ENCODE measurements around the gene FOXR1.

FOXR1 gene

DNA sequence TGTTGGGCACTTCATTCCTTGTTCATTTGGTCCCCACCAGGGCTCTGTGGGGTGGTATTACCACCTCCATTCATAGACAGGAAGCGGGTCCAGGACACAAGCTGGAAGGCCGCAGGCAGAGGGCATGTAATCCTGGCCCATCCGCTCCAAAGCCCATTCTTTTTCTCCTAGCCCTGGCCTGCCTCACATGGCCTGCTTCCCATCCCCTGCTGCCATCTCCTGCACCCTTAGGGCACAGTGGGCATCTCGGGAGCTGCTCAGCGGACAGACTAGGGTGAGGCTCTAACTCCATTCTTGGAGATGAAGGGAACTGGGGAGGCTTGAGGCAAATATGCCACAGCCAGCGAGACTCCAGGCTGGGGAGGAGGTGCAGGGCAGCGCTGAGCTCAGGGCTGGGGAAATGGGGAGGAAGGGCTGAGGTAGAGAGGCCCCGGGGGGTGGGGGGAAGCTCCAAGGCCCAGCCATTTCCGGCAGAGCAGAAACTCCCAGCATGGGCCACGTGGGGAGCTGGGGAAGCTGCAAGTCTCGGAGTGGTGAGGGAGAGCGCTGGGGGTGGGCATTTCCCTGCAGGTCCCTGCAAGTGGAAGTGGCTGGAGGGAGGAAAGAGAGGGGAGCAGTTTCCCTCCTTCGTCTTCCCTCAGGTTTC, 31.5 kb upstream of the FOXR1 start:
- Histone ChIP-seq H3K9me3 (replicated peaks; ENCODE audit: insufficient read depth, low read length) (no peaks in the 10 kb centered on the region), H4K20me1 (ENCODE audit: insufficient read depth, low read length) (no peaks in the 10 kb centered on the region), H3K9me2 (replicated peaks; ENCODE audit: insufficient read depth, low read length) (no peaks in the 10 kb centered on the region), H3K9ac (ENCODE audit: low read length) (no peak overlapping the region), H2AFZ (ENCODE audit: low read length) (peak overlapping the region; percentile 56), H3K79me2 (ENCODE audit: low read length) (no peaks in the 10 kb centered on the region), H3F3A (ENCODE audit: insufficient read depth, low read length) (no peaks in the 10 kb centered on the region), H3K27me3 (replicated peaks; ENCODE audit: insufficient read depth, low read length) (no peaks in the 10 kb centered on the region), H3K4me3 (ENCODE audit: low read length) (no peak overlapping the region), H3K27ac (ENCODE audit: low read length) (no peak overlapping the region), H3K4me2 (ENCODE audit: low read depth, low read length) (peak overlapping the region; percentile 29), H3K36me3 (replicated peaks; ENCODE audit: insufficient read depth, low read length) (no peaks in the 10 kb centered on the region), H3K4me1 (ENCODE audit: low read length) (peaks cover 10% of the 10 kb centered on the region)
- DNase-seq = peak; percentile 34
- TF ChIP-seq, protein P1, sequence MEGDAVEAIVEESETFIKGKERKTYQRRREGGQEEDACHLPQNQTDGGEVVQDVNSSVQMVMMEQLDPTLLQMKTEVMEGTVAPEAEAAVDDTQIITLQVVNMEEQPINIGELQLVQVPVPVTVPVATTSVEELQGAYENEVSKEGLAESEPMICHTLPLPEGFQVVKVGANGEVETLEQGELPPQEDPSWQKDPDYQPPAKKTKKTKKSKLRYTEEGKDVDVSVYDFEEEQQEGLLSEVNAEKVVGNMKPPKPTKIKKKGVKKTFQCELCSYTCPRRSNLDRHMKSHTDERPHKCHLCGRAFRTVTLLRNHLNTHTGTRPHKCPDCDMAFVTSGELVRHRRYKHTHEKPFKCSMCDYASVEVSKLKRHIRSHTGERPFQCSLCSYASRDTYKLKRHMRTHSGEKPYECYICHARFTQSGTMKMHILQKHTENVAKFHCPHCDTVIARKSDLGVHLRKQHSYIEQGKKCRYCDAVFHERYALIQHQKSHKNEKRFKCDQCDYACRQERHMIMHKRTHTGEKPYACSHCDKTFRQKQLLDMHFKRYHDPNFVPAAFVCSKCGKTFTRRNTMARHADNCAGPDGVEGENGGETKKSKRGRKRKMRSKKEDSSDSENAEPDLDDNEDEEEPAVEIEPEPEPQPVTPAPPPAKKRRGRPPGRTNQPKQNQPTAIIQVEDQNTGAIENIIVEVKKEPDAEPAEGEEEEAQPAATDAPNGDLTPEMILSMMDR (IDR thresholded peaks at IDR 0.05; ENCODE audit: low read length) = no peak
- no peak for TF ChIP-seq EZH2phosphoT487 (IDR thresholded peaks at IDR 0.05; ENCODE audit: low read length)
- no peak for TF ChIP-seq EZH2 (optimal IDR thresholded peaks at IDR 0.05; ENCODE audit: low read depth, low read length)

DNA sequence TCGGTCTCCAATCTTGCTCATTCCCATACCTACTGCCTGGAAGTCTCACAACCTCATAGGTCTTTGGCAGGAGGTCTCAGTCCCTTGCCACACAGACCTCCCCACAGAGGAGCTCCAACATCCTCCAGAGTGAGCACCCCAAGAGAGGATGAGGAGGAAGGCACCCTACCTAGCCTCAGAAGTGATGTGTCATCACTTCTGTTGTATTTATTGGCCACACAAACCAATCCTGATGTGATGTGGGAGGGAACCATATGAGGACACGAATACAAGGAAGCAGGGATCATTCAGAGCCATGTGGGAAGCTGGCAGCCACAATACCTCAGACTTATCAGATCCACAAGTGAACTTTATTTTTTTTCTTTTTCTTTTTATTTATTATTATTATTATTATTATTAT, 24.5 kb upstream of the FOXR1 start:
- H3K9me2 ChIP-seq (replicated peaks; ENCODE audit: insufficient read depth, low read length) = no peaks in the 10 kb centered on the region
- H3K79me2 ChIP-seq (ENCODE audit: low read length) = no peaks in the 10 kb centered on the region
- no peak overlapping the region for H3K4me3 ChIP-seq (ENCODE audit: low read length)
- H3K4me2 ChIP-seq (ENCODE audit: low read depth, low read length) = no peak overlapping the region
- no peaks in the 10 kb centered on the region for H3K9me3 ChIP-seq (replicated peaks; ENCODE audit: insufficient read depth, low read length)
- H3K4me1 ChIP-seq (ENCODE audit: low read length) = no peaks in the 10 kb centered on the region
- no peak overlapping the region for H3K9ac ChIP-seq (ENCODE audit: low read length)
- H3F3A ChIP-seq (ENCODE audit: insufficient read depth, low read length) = no peaks in the 10 kb centered on the region
- TF ChIP-seq EZH2 (optimal IDR thresholded peaks at IDR 0.05; ENCODE audit: low read depth, low read length) (no peak), EZH2phosphoT487 (IDR thresholded peaks at IDR 0.05; ENCODE audit: low read length) (no peak)
- TF ChIP-seq, protein P1 (IDR thresholded peaks at IDR 0.05; ENCODE audit: low read length) = no peak
- H3K27ac ChIP-seq (ENCODE audit: low read length) = no peak overlapping the region
- H4K20me1 ChIP-seq (ENCODE audit: insufficient read depth, low read length) = no peaks in the 10 kb centered on the region
- H3K36me3 ChIP-seq (replicated peaks; ENCODE audit: insufficient read depth, low read length) = no peaks in the 10 kb centered on the region
- no peak overlapping the region for H2AFZ ChIP-seq (ENCODE audit: low read length)
- no peak for DNase-seq
- H3K27me3 ChIP-seq (replicated peaks; ENCODE audit: insufficient read depth, low read length) = no peaks in the 10 kb centered on the region

DNA sequence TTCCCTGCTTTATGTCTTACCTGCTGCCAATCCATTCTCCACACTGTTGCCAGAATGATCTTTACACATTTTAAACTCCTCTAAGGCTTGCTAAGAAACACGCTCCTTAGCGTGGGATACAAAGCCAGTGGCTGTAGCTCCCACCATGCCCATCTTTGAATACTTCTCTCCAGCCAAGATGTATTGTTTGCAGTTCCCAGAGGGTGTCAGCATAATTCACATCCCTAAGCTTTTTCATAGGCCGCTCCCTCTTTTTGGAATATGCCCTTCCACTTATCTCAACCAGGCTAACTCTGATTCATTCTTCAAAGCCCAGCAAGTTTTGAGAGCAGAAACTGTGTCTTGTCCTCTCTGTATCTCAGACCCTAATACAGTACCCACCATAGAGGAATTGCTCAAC, 23.6 kb upstream of the FOXR1 start:
- Histone ChIP-seq H3K36me3 (replicated peaks; ENCODE audit: insufficient read depth, low read length) (no peaks in the 10 kb centered on the region), H3K4me3 (ENCODE audit: low read length) (no peak overlapping the region), H3K9ac (ENCODE audit: low read length) (no peak overlapping the region), H3K9me2 (replicated peaks; ENCODE audit: insufficient read depth, low read length) (no peaks in the 10 kb centered on the region), H4K20me1 (ENCODE audit: insufficient read depth, low read length) (no peaks in the 10 kb centered on the region), H3F3A (ENCODE audit: insufficient read depth, low read length) (no peaks in the 10 kb centered on the region), H3K9me3 (replicated peaks; ENCODE audit: insufficient read depth, low read length) (no peaks in the 10 kb centered on the region), H3K4me2 (ENCODE audit: low read depth, low read length) (no peak overlapping the region), H3K27me3 (replicated peaks; ENCODE audit: insufficient read depth, low read length) (no peaks in the 10 kb centered on the region), H3K79me2 (ENCODE audit: low read length) (no peaks in the 10 kb centered on the region), H3K4me1 (ENCODE audit: low read length) (no peaks in the 10 kb centered on the region), H2AFZ (ENCODE audit: low read length) (no peak overlapping the region), H3K27ac (ENCODE audit: low read length) (no peak overlapping the region)
- TF ChIP-seq EZH2 (optimal IDR thresholded peaks at IDR 0.05; ENCODE audit: low read depth, low read length) (no peak), EZH2phosphoT487 (IDR thresholded peaks at IDR 0.05; ENCODE audit: low read length) (no peak)
- TF ChIP-seq, protein P1 (IDR thresholded peaks at IDR 0.05; ENCODE audit: low read length) = no peak
- DNase-seq = no peak
